Ovary (tissue), 3 donors: Measurements from ENCODE around the gene BCL2L13.

Experiments
- CTCF ChIP-seq, 3 donors: fragments of 450-650 bp in 2 of 3; fragments of 200-600 bp in 1 of 3; IDR thresholded peaks; one replicate each; pipeline versions ENCODE4 v1.5.1 to v1.8.0; 2016 to 2022; ENCODE audit warnings: antibody characterized with exemption in 3 of 3, mild to moderate bottlenecking in 1 of 3
- EP300 ChIP-seq: sonication (generic); formaldehyde crosslinking; IDR thresholded peaks from one replicate; pipeline ENCODE4 v1.6.1; 2017; ENCODE audit warnings: antibody characterized with exemption
- donor health status: DM: no; HTN: no; CAD: no.

- TF ChIP-seq CTCF (IDR thresholded peaks at IDR 0.05) (no peak), EP300 (no peak)
Measured at GRCh38 chr22:17724678-17725499, 86.3 kb downstream of the BCL2L13 start.
